SKM-1 treated with dmso at 0.1 percent for 144 hours (cell line): ENCODE results near the gene BUB1B.
A peak's percentile ranks its signal among the peaks of the same experiment; 100 is the strongest.

ENCODE experiments used
- DNase-seq: peaks from one replicate; lab custom pipeline; 2025; ENCODE audit not compliant: unreplicated experiment; lab: John Stamatoyannopoulos, UW

Gene BUB1B

DNA sequence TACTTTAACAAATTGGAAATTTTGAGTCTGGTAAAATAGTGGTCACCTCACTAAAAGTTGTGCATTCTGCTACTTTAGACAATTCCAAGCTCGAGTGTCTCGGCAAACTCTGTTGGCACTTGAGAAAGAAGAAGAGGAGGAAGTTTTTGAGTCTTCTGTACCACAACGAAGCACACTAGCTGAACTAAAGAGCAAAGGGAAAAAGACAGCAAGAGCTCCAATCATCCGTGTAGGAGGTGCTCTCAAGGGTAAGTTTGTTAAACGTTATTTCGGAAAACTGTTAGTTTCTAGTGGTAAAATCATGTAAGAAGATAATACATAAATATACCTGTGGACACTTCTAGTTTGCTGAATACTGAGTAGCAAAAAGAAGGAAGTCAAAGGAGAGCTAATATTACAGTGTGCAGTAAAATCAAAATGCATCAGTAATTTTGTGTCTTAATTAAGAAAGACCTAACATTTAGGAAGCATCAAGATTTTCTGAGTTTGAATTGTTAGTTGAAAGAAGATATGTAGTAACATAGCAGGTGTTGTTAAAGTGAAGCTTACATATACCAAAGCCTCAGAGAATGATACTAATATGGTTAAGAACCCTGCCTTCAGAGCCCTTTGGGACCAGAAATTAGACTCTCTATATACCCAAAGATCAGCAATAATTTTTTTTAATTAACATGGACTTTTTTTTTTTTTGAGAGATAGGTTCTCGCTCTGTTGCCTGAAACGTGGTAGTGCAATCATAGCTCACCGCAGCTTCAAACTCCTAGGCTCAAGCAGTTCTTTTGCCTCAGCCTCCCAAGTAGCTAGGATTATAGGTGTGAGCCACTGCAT is 23.0 kb downstream of the BUB1B start:
- DNase-seq = no peak

DNA sequence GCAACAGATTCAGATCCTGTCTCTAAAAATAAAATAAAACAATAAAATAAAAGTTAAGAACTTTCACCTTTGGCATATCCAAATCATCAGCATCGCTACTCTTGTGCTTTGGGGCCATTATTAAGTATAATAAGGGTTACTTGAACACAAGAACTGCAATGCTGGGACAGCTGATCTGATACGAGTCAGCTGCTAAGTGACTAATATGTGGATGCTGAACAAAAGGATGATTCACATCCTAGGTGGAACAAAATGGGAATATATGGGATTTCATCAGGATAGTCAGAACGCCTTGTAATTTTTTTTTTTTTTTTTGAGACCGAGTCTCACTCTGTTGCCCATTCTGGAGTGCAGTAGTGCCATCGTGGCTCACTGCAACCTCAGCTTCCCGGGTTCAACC is 29.7 kb downstream of the BUB1B start:
- no peak for DNase-seq

DNA sequence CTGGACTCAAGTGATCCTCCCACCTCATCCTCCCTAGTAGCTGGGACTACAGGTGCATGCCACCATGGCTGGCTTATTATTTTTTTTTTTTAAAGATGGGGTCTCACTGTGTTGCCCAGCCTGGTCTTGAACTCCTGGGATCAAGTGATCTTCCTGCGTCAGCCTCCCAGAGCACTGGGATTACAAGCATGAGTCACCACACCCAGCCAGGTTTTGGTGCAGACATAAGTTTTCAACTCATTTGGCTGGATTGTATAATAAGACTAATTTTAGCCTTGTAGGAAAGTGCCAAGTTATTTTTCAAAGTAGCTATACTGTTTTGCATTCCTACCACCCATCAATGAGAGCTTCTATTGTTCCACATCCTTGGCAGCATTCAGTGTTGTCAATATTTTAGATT is 32.1 kb downstream of the BUB1B start:
- no peak for DNase-seq

DNA sequence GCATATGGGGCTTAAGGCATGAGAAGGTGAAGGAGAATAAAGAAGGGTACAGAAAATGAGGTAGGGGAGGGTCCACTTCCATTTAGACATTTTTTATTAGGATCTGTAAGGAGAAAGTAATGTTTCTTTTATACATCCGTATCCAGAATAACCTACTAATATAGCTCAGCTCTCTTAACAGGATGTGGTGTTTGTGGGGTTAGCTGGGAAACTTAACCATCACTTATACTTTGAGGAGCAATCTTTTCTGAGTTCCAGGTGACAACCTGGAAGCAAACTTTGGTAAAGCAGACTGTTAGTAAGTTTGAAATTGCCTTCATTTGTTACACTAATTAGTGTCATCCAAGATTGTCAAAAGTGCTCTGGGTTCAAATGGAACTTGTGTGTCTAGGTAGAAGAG is 36.6 kb downstream of the BUB1B start:
- DNase-seq = no peak

DNA sequence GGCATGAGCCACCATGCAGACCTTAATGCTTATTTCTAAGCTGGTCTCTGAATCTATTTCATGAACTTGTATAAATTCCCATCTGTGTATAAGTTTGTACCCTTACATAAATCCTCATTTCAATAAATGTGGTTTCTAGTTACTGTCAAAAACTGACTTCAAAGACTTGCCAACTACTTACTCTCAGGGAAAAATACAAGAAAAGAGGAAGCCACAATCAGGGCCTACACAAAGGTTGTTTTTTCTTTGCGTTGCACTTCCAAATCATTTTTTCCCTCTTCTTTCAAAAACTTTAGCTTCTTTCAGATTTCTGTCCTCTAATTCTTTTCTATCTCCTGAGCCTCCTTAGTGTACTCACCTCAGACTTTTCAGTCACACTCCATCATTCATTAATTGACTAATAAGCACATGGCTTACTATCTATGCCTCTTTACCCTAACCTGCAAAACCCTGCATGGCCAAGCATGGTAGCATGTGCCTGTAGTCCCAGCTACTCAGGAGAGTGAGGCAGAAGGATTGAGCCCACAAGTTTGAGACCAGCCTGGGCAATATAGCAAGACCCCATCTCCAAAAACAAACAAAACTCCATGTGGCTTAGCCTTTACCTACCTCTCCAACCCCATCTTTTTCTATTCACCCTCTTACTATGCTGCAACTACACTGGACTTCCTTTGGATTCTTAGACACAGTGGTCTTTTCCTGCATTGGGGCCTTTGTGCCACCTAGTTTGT is 37.7 kb downstream of the BUB1B start:
- no peak for DNase-seq

- no peak for DNase-seq
Measured at GRCh38 chr15:40204100-40204499, 43.2 kb downstream of the BUB1B start.

DNA sequence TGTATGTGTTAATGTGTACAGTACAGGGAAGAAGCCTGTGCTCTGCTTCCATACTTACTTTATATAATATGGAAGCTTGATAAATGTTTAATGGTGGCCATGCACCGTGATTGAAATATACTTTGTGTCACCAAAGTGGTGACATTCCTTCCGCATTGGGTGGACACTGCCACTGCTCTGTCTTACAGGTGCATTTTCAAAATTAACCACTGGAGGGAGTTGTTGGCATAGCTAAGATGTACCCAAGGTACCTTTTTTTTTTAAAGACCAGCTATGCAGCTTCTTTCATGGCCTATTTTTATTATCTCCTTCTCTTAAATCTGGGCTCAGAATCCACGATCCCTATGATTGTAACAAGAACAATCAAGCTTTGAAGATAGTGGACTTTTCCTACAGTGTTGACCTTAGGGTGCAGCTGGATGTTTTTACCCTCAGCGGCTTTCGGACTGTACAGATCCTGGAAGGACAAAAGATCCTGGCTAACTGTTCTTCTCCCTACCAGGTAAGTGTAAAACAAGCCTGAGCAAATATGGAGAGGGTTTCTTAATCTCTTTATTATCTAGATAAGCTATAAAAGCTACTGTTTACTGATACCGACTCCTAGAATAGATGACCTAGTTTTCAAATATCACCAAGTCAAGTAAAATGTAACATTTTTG is 56.4 kb downstream of the BUB1B start:
- DNase-seq = peak; percentile 55

DNA sequence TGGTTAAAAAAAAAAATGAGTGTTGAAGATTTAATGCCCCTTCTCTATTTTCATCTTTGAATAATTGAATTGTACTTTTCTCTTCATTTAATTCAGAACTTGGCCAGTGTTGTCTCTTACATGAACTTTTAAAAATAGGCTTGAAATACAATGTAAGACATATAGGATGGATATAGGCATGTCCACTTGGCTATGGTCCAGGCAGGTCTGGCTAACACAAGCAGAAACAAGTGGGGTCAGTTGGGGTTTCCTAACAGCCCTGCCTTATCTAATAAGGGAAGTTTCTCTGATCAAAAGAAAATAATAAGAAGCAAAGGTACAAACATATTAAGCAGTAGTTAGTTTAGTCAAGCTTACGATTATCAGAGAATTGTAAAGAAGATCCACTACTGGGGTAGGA is 58.9 kb downstream of the BUB1B start:
- no peak for DNase-seq

GRCh38 chr15:40222131-40222530 is 61.3 kb downstream of the BUB1B start:
- no peak for DNase-seq

DNA sequence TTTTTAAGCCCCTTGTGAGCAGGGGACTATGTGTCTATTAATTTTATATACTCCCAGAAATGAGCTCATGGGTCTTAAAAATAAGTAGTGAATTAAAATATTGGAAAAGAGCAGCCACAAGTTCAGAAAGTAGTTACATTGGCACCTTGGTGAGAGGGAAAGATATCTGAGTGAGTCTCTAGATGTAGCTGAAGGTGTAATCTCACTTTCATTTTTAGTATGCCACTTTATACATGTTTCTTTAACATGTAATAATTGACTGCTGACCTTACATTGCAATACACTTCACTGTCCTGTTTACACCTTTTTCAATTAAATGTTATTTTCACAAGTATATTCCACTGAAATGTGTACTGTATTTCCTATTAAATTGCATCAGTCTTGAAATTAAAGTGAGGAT is 65.9 kb downstream of the BUB1B start:
- DNase-seq = no peak

DNA sequence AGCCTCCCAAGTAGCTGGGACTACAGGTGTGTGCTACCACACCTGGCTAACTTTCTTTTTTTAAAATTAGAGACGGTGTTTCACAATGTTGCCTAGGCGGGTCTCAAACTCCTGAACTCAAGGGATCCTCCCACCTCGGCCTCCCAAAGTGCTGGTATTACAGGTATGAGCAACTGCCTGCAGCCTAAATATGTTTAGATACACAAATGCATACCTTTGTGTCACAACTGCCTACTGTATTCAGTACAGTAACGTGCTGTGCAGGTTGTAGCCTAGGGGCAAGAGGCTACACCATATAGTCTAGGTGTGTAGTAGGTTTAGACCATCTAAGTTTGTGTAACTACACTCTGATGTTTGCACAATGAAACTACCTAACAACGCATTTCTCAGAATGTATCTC is 68.4 kb downstream of the BUB1B start:
- DNase-seq = no peak

- no peak for DNase-seq
Measured at GRCh38 chr15:40229956-40230355, 69.1 kb downstream of the BUB1B start.

- DNase-seq = no peak
Measured at GRCh38 chr15:40232625-40233070, 71.8 kb downstream of the BUB1B start.

DNA sequence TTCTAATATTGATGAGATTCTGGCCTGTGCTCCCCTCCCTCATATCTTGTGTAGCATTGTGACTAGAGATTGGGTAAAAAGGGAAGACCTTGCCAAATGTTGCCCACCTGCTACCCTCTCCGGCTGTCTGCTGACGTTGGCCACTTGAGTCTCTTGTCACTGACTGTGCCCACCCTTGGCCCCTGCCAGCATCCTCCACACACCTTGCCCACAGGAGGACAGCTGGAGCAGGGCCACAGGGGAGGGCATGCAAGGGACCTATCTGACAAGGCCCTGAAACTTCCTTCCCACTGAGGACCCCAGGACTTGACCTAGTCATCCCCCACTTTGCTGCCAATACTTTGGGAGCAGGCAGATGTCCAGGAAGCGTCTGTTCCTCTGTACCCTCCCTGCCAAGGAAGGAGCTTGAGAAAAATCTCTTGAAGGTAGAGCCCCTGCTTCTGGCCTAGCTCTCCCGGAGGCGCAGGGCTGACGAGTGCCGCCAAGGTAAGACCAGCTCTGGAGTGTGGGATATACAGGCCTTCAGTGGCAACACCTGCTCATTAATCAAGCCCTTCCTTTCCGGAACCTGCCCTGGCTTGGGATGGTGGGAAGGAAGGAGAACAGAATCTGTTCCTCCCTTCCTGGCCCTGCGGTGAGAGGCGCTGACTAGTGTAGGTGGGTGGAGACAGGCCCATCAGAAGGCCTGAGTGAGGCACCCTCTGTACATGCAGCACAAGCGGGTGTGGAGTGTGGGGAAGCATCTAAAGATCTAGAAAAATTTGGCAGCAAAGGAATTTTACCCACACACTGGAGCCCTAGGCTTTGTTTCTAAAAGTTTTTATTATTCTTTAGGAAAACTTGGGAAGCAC is 73.1 kb downstream of the BUB1B start:
- DNase-seq = no peak

GRCh38 chr15:40234783-40235182 is 73.9 kb downstream of the BUB1B start:
- peak; percentile 35 for DNase-seq

DNA sequence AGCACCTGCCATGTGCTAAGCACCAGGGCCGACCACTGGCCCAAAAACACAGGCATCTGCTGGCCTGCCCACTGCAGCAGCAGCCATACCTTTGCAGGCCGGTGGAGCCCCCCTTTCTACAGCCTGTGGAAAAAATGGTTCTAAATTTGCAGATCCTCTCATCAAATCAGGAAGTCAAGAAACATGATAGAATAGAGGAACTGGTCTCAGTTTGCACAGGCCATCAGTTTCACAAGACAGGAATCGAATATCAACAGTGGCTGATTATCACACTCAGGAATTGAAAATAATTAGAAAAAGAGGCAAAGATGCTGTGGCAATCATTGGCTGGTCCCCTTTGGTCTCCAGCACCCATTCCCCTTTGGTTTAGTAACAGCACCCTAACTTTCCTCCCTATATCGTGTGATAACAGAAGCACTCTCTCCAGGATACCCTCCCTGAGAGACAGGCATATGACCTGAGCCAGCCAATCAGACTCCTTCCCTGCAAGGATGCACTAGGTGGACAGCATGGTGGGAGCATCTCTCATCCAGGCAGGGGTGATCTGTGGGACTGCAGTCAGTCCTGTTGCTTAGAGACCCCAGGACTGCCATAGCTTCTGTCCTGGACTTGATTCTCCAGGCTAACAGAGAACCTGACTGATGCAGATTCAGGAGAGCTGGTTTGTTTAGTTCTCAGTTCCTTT is 74.5 kb downstream of the BUB1B start:
- DNase-seq = peak; percentile 89

DNA sequence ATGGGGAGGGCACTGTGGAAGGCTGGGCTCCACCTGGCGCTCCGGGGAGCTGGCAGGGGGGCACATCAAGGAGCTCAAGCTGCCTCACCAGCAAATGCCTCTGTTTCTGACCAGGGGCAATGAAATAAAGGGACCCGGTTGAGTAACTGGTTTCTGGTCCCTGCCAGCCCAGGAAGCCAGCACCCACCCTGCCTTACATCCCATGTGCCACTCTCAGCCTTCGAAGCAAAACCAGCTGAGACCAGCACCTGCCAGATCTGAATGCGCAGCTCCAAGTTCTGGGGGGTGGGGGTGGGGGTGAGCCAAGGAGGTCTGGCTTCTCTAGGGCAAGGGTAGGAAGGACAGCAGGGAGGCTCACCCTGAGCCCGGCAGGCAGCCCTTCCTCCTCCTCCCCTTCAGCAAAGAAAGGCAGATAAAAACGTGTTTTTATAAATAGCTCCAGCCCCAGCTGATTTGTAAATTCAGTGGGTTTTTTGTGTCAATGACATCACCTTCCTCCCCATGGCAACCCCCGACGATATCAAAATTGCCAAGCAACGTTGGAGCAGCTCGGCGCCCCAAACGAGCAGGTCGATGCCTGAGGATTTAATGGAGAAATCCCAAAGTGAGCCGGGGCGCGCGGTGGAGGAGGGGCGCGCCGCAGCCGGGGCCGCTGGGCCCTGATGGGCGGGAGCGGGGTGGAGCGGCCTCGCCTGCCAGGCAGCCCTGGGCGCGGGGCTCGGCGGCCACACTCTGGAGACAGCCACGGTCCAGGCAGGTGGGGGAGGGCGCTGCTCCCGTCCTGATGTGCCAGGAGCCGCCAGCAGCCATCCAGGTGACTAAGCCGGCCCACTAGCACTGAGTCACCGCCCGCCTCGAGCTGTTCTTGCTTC is 77.9 kb downstream of the BUB1B start, which contains the start of gene PAK6:
PAK6 (plus strand) TSS at position 532 of the 872 bp plus-strand sequence. CDS start 25,723 bp downstream, outside the sequence.
- no peak for DNase-seq

GRCh38 chr15:40239404-40239692 is 78.5 kb downstream of the BUB1B start:
- DNase-seq = no peak
